Measurements from ENCODE around the gene TRIM42.

The TRIM42 gene

DNA sequence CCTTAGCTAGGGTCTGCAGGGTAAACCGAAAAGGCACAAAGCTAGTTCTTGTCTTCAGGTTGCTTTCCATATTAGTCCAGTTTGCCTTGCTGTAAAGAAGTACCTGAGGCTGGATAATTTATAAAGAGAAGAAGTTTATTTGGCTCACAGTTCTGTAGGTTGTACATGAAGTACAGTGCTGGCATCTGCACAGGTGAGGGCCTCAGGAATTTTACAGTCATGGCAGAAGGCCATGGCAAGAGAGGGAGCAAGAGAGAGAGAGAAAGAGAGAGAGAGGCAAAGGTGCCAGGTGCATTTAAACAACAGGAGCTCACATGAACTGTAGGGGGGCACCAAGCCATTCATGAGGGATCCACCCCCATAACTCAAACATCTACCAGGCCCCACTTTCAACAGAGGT, 26.9 kb downstream of the TRIM42 start:
- H3K9me3 Mint-ChIP-seq = peaks cover 16% of the 10 kb centered on the region
- H3K36me3 Mint-ChIP-seq (ENCODE audit: low read depth) = no peaks in the 10 kb centered on the region
- DNase-seq = no peak
- TF ChIP-seq, protein P1, sequence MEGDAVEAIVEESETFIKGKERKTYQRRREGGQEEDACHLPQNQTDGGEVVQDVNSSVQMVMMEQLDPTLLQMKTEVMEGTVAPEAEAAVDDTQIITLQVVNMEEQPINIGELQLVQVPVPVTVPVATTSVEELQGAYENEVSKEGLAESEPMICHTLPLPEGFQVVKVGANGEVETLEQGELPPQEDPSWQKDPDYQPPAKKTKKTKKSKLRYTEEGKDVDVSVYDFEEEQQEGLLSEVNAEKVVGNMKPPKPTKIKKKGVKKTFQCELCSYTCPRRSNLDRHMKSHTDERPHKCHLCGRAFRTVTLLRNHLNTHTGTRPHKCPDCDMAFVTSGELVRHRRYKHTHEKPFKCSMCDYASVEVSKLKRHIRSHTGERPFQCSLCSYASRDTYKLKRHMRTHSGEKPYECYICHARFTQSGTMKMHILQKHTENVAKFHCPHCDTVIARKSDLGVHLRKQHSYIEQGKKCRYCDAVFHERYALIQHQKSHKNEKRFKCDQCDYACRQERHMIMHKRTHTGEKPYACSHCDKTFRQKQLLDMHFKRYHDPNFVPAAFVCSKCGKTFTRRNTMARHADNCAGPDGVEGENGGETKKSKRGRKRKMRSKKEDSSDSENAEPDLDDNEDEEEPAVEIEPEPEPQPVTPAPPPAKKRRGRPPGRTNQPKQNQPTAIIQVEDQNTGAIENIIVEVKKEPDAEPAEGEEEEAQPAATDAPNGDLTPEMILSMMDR (IDR thresholded peaks at IDR 0.05) = no peak
- no peaks in the 10 kb centered on the region for H3K4me1 Mint-ChIP-seq
- peaks cover 5% of the 10 kb centered on the region for H3K27me3 Mint-ChIP-seq (ENCODE audit: low read depth, poor library complexity)
- H3K4me3 Mint-ChIP-seq = no peak overlapping the region
- H3K27ac Mint-ChIP-seq = no peak overlapping the region

DNA sequence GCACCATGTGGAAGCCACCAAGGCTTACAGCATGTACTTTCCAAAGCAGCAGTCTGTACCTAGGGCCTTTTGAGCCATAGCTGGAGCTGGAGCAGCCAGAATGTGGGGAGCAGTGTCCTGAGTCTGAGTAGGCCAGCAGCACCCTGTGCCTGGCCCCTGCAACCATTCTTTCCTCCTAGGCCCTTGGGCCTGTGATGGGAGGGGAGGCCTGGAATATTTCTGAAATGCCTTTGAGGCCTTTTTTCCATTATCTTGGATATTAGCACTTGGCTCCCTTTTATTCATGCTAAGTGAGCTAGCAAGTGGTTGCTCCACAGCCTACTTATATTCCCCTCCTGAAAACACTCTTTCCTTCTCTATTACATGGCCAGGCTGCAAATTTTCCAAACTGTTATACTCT, 28.1 kb downstream of the TRIM42 start:
- no peak for DNase-seq
- TF ChIP-seq, protein P1 (IDR thresholded peaks at IDR 0.05) = no peak

DNA sequence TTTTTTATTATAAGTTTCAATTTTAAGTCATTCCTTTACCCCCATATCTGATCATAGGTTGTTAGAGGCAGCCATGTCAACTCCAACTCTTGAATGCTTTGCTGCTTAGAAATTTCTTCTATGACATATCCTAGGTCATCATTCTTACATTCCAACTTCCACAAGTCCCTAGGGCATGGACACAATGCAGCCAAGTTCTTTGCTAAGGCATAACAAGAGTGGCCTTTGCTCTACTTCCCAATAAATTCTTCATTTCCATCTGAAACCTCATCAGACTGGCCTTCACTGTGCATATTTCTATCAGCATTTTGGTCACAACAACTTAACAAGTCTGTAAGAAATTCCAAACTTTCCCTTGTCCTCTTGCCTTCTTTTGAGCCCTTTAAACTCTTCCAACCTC, 28.5 kb downstream of the TRIM42 start:
- Mint-ChIP-seq H3K4me3 (no peak overlapping the region), H3K9me3 (peaks cover 16% of the 10 kb centered on the region), H3K4me1 (no peaks in the 10 kb centered on the region), H3K36me3 (ENCODE audit: low read depth) (no peaks in the 10 kb centered on the region), H3K27me3 (ENCODE audit: low read depth, poor library complexity) (peaks cover 4% of the 10 kb centered on the region), H3K27ac (no peak overlapping the region)
- DNase-seq = no peak
- TF ChIP-seq, protein P1 (IDR thresholded peaks at IDR 0.05) = no peak

More for the DNA sequence above, 28.1 kb downstream of the TRIM42 start:
- Mint-ChIP-seq H3K4me1 (no peaks in the 10 kb centered on the region), H3K4me3 (no peak overlapping the region), H3K9me3 (peaks cover 16% of the 10 kb centered on the region), H3K36me3 (ENCODE audit: low read depth) (no peaks in the 10 kb centered on the region), H3K27me3 (ENCODE audit: low read depth, poor library complexity) (peaks cover 4% of the 10 kb centered on the region), H3K27ac (no peak overlapping the region)

DNA sequence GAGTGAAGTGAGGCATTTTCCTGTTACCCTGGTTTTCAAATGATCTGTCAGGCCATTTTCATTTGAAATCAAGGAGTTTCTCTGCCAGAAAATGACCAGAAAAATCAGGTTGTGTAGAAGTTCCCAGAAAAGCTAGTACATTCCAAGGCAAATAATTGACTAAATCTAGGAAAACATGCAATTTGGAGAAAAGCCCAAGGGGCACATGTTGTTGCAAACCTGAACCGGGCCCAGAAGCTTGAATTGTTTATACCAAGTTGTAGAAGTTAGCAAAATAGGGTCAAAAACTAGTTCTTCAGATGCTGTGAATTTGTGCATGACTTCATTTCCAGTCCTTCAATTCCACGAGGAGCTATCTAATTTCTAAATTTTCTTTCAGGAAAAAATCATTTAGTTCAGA, 31.0 kb downstream of the TRIM42 start:
- Mint-ChIP-seq H3K4me1 (no peaks in the 10 kb centered on the region), H3K27ac (no peak overlapping the region), H3K27me3 (ENCODE audit: low read depth, poor library complexity) (no peaks in the 10 kb centered on the region), H3K9me3 (peaks cover 19% of the 10 kb centered on the region), H3K4me3 (no peak overlapping the region), H3K36me3 (ENCODE audit: low read depth) (no peaks in the 10 kb centered on the region)
- no peak for DNase-seq
- TF ChIP-seq, protein P1 (IDR thresholded peaks at IDR 0.05) = no peak

DNA sequence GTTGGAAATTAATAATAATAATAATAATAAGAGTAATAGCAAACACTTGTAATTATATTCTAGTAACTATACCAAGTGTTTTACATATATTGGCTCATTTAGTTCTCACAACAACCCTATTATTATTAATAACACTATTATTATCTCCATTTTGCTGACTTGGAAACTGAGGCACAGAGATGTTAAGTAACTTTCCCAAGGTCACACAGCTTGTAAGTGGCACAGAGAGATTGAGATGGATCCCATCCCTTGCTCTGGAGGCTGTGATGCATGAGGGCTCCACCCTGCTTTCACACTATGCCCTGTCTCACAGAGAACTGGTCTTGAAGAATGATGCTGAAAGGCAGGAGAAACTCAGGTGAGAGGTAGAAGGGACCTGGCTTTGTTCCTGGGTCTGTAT, 31.9 kb downstream of the TRIM42 start:
- TF ChIP-seq, protein P1 (IDR thresholded peaks at IDR 0.05) = no peak
- Mint-ChIP-seq H3K4me1 (no peaks in the 10 kb centered on the region), H3K27ac (no peak overlapping the region), H3K36me3 (ENCODE audit: low read depth) (no peaks in the 10 kb centered on the region), H3K4me3 (no peak overlapping the region), H3K9me3 (peaks cover 17% of the 10 kb centered on the region), H3K27me3 (ENCODE audit: low read depth, poor library complexity) (no peaks in the 10 kb centered on the region)
- DNase-seq = no peak

DNA sequence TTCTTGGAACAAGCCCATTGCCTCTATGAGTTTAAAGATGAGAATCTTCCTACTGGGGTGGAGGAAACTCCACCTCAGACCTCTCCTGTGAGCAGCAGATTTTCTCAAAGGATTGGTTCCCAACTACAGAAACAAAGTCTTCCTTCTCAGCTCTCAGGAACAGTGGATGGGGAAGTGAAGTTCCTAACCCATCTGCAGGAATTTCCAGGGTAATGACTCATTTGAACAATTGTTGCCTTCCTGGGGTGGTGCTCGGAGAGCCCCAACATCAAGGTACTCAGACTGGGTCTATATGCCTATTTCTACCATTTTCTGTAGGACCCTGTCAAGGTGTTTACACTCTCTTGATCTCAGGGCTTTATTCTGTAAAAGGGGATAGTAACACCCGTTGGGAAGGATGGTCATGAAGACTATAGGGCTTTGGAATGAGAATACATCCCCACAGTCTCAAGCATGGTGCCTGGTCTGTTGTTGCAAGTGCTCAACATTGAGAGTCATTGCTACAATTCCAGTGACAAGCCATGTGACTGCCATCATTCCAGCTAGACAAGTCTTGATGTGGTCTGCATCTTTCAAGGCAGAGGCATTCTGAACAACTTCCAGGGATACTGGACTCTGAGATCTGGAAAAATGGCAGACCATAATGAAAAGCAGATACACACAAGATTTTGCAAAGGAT, 33.0 kb downstream of the TRIM42 start:
- Mint-ChIP-seq H3K4me1 (no peaks in the 10 kb centered on the region), H3K36me3 (ENCODE audit: low read depth) (no peaks in the 10 kb centered on the region), H3K27ac (no peak overlapping the region), H3K4me3 (no peak overlapping the region), H3K27me3 (ENCODE audit: low read depth, poor library complexity) (no peaks in the 10 kb centered on the region), H3K9me3 (peaks cover 13% of the 10 kb centered on the region)
- DNase-seq = no peak
- TF ChIP-seq, protein P1 (IDR thresholded peaks at IDR 0.05) = no peak
